A549 (cell line): ENCODE data around the gene LGALS7. TPM values are rescaled to one million over a fixed set of nuclear protein-coding genes. Genes with fewer than 3 reads are reported as not detected.

Source experiments
- ATAC-seq, 2 experiments: fragments of 200-7000 bp in 1 of 2; fragments of >200 bp in 1 of 2; cut with Nextera tagmentation in 1 of 2; cut with Tn5 transposase in 1 of 2; 3 replicates each; pipeline versions ENCODE4 v1.8.0 to v1.9.1; 2018 to 2020; ENCODE audit warnings: mild to moderate bottlenecking in 1 of 2, moderate library complexity in 1 of 2
- CTCF ChIA-PET: fragments of 300-600 bp; sonication (Branson Sonifier 250); formaldehyde crosslinking; extraction: SDS; loops from one replicate; lab custom pipeline; 2021; ENCODE audit warnings: antibody characterized with exemption, inconsistent platforms; lab: Yijun Ruan, JAX
- POLR2A ChIA-PET: fragments of 350-600 bp; formaldehyde crosslinking; extraction: SDS; loops from one replicate; lab custom pipeline; 2021; ENCODE audit warnings: antibody characterized with exemption, inconsistent platforms; lab: Yijun Ruan, JAX
- DNase-seq, 2 experiments: peaks; one replicate each; pipeline versions ENCODE4 v3.0.0 to v3.0.0-alpha.2; 2011 to 2016; ENCODE audit warnings: low read depth in 1 of 2, low spot score in 1 of 2
- FAIRE-seq: peaks from 2 replicates; lab custom pipeline; 2011; peaks lifted over from hg19 to GRCh38; lab: Jason Lieb, UNC
- H3K27ac ChIP-seq, 2 experiments: fragments of >200 bp; sonication (Bioruptor Twin); formaldehyde crosslinking; 3 replicates each; pipeline ENCODE4 v1.5.1; 2016 to 2017
- H3K4me1 ChIP-seq: fragments of >200 bp; sonication (Bioruptor Twin); formaldehyde crosslinking; 3 replicates; pipeline ENCODE4 v1.6.1; 2016
- H3K4me2 ChIP-seq: fragments of >200 bp; sonication (Bioruptor Twin); formaldehyde crosslinking; 3 replicates; pipeline ENCODE4 v1.6.1; 2016
- H3K4me3 ChIP-seq: fragments of >200 bp; sonication (Bioruptor Twin); formaldehyde crosslinking; 3 replicates; pipeline ENCODE4 v1.5.1; 2016
- H3K9me3 ChIP-seq: fragments of >200 bp; sonication (Bioruptor Twin); formaldehyde crosslinking; 3 replicates; pipeline ENCODE4 v1.6.1; 2016
- EHMT2 ChIP-seq: fragments of 200-600 bp; sonication (generic); IDR thresholded peaks from 2 replicates; pipeline ENCODE4 v1.6.1; 2016; ENCODE audit warnings: antibody characterized with exemption, low read depth, mild to moderate bottlenecking, moderate library complexity
- EP300 ChIP-seq, 2 experiments: fragments of >200 bp; sonication (Bioruptor Twin); formaldehyde crosslinking; IDR thresholded peaks; 2 replicates in 1 of 2; 3 replicates in 1 of 2; pipeline ENCODE4 v1.6.1; 2016 to 2017
- HMGXB4 ChIP-seq: fragments of 250-450 bp; sonication (Bioruptor Pico); IDR thresholded peaks from 2 replicates; pipeline ENCODE4 v1.5.0; 2021; ENCODE audit warnings: mild to moderate bottlenecking, moderate library complexity, borderline replicate concordance
- HOXA7 ChIP-seq: fragments of 250-450 bp; sonication (Bioruptor Pico); IDR thresholded peaks from 2 replicates; pipeline ENCODE4 v1.5.0; 2020; ENCODE audit warnings: mild to moderate bottlenecking, moderate library complexity
- HOXB13 ChIP-seq: fragments of 250-450 bp; sonication (Bioruptor Pico); IDR thresholded peaks from 2 replicates; pipeline ENCODE4 v1.5.0; 2020; ENCODE audit warnings: low read depth, mild to moderate bottlenecking, moderate library complexity
- JUN ChIP-seq, 2 experiments: fragments of >200 bp; sonication (Bioruptor Twin); formaldehyde crosslinking; IDR thresholded peaks; 2 replicates in 1 of 2; 3 replicates in 1 of 2; pipeline ENCODE4 v1.6.1; 2016 to 2017
- MAFK ChIP-seq: fragments of 450-650 bp; IDR thresholded peaks from 2 replicates; pipeline ENCODE4 v1.6.1; 2014; ENCODE audit not compliant: partially characterized antibody
- RAD21 ChIP-seq, 2 experiments: fragments of >200 bp in 1 of 2; sonication (Bioruptor Twin) in 1 of 2; formaldehyde crosslinking in 1 of 2; IDR thresholded peaks in 1 of 2; conservative IDR thresholded peaks in 1 of 2; 2 replicates in 1 of 2; 3 replicates in 1 of 2; pipeline ENCODE4 v1.6.1; 2012 to 2018; ENCODE audit warnings: inconsistent platforms in 1 of 2
- RARB ChIP-seq: fragments of 250-450 bp; sonication (Bioruptor Pico); IDR thresholded peaks from 2 replicates; pipeline ENCODE4 v1.8.0; 2021; ENCODE audit warnings: mild to moderate bottlenecking, moderate library complexity
- RNF2 ChIP-seq: fragments of 200-600 bp; sonication (generic); IDR thresholded peaks from 2 replicates; pipeline ENCODE4 v1.6.1; 2016; ENCODE audit warnings: low read depth, mild to moderate bottlenecking, antibody characterized with exemption, moderate library complexity, borderline replicate concordance
- SMC3 ChIP-seq: fragments of >200 bp; sonication (Bioruptor Twin); formaldehyde crosslinking; IDR thresholded peaks from 3 replicates; pipeline ENCODE4 v1.6.1; 2018; ENCODE audit warnings: inconsistent platforms
- USF2 ChIP-seq: fragments of 450-650 bp; IDR thresholded peaks from 2 replicates; pipeline ENCODE4 v1.6.1; 2014; ENCODE audit warnings: antibody characterized with exemption
- WGBS: methylation state at CpG from one replicate; pipeline ENCODE4 v1.1.6; 2017; ENCODE audit errors: missing lambda C conversion rate; 5-methylcytosine and 5-hydroxymethylcytosine counted together
- polyA plus RNA-seq, 4 experiments: library from polyadenylated mRNA; depleted of rRNA in 3 of 4; stranded (reverse); fragments of >200 nt; fragmentation: RNase III in 1 of 4; extraction: RNeasy Plus Mini Kit Qiagen cat#74134 plus additional on column Dnase treatment in 1 of 4; gene quantifications; 2 replicates in 3 of 4; 3 replicates in 1 of 4; pipeline ENCODE4 v1.2.3, GENCODE V29; 2011 to 2017
- TF ChIP-seq, protein P1 (sequence below): fragments of 200-600 bp; sonication (generic); IDR thresholded peaks from 2 replicates; pipeline ENCODE4 v1.6.1; 2016; ENCODE audit warnings: antibody characterized with exemption, mild to moderate bottlenecking, moderate library complexity
- TF ChIP-seq, protein P2 (sequence below): IDR thresholded peaks from 2 replicates; pipeline ENCODE4 v1.6.1; 2012
- TF ChIP-seq, protein P3 (sequence below): fragments of >200 bp; sonication (Bioruptor Twin); formaldehyde crosslinking; IDR thresholded peaks from 3 replicates; pipeline ENCODE4 v1.6.1; 2016
- TF ChIP-seq, protein P4 (sequence below): fragments of 150-350 bp; IDR thresholded peaks from 2 replicates; pipeline ENCODE4 v1.6.1; 2014; ENCODE audit warnings: low read depth, mild to moderate bottlenecking, low read length

The LGALS7 gene
- polyA plus RNA-seq, 2 of the 4 experiments (the other 2 are of a cell fraction): not detected

- TF ChIP-seq, protein P1, sequence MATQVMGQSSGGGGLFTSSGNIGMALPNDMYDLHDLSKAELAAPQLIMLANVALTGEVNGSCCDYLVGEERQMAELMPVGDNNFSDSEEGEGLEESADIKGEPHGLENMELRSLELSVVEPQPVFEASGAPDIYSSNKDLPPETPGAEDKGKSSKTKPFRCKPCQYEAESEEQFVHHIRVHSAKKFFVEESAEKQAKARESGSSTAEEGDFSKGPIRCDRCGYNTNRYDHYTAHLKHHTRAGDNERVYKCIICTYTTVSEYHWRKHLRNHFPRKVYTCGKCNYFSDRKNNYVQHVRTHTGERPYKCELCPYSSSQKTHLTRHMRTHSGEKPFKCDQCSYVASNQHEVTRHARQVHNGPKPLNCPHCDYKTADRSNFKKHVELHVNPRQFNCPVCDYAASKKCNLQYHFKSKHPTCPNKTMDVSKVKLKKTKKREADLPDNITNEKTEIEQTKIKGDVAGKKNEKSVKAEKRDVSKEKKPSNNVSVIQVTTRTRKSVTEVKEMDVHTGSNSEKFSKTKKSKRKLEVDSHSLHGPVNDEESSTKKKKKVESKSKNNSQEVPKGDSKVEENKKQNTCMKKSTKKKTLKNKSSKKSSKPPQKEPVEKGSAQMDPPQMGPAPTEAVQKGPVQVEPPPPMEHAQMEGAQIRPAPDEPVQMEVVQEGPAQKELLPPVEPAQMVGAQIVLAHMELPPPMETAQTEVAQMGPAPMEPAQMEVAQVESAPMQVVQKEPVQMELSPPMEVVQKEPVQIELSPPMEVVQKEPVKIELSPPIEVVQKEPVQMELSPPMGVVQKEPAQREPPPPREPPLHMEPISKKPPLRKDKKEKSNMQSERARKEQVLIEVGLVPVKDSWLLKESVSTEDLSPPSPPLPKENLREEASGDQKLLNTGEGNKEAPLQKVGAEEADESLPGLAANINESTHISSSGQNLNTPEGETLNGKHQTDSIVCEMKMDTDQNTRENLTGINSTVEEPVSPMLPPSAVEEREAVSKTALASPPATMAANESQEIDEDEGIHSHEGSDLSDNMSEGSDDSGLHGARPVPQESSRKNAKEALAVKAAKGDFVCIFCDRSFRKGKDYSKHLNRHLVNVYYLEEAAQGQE: no peak
- TF ChIP-seq HMGXB4 (CRISPR knock-in tag) (no peak), HOXA7 (CRISPR knock-in tag) (no peak; the same call in 1 of the 2 replicates), RAD21 (conservative IDR thresholded peaks at IDR 0.05 in 1 of 2, IDR thresholded peaks at IDR 0.05 in 1 of 2) (0 out of 5 replicates have a peak, but pooled peaks of 1 of the 2 experiments have one; percentile 6), MAFK (no peak), HOXB13 (no peak), JUN (IDR thresholded peaks at IDR 0.05) (peak in 1 of 2 experiments; percentile 18; a peak in 2 of 5 replicates), EP300 (IDR thresholded peaks at IDR 0.05) (no peak), RNF2 (no peak), RARB (CRISPR knock-in tag) (no peak), EHMT2 (no peak)
- TF ChIP-seq, protein P2, sequence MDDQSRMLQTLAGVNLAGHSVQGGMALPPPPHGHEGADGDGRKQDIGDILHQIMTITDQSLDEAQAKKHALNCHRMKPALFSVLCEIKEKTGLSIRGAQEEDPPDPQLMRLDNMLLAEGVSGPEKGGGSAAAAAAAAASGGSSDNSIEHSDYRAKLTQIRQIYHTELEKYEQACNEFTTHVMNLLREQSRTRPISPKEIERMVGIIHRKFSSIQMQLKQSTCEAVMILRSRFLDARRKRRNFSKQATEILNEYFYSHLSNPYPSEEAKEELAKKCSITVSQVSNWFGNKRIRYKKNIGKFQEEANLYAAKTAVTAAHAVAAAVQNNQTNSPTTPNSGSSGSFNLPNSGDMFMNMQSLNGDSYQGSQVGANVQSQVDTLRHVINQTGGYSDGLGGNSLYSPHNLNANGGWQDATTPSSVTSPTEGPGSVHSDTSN: peak; percentile 57
- TF ChIP-seq, protein P3, sequence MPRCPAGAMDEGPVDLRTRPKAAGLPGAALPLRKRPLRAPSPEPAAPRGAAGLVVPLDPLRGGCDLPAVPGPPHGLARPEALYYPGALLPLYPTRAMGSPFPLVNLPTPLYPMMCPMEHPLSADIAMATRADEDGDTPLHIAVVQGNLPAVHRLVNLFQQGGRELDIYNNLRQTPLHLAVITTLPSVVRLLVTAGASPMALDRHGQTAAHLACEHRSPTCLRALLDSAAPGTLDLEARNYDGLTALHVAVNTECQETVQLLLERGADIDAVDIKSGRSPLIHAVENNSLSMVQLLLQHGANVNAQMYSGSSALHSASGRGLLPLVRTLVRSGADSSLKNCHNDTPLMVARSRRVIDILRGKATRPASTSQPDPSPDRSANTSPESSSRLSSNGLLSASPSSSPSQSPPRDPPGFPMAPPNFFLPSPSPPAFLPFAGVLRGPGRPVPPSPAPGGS: no peak; the same call in 2 of the 3 replicates
- TF ChIP-seq, protein P4, sequence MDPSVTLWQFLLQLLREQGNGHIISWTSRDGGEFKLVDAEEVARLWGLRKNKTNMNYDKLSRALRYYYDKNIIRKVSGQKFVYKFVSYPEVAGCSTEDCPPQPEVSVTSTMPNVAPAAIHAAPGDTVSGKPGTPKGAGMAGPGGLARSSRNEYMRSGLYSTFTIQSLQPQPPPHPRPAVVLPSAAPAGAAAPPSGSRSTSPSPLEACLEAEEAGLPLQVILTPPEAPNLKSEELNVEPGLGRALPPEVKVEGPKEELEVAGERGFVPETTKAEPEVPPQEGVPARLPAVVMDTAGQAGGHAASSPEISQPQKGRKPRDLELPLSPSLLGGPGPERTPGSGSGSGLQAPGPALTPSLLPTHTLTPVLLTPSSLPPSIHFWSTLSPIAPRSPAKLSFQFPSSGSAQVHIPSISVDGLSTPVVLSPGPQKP: no peak
- TF ChIP-seq, all 56 proteins: peak for 6
These were observed 39.7 kb downstream of the LGALS7 start (continued) for GRCh38 chr19:38733493-38734175.

GRCh38 chr19:38733241-38733492, 40.1 kb downstream of the LGALS7 start:
- FAIRE-seq (no peak), DNase-seq (no peak), ATAC-seq (no peak)
- CTCF ChIA-PET: interaction anchor here (0.7 to 38.0 kb wide), 16 partner anchors 11 to 330 kb away, joined by 3 to 764 read pairs (median 4); partner anchors contain the start of genes ACTN4, FAM98C, MRPS12 and SARS2
- Histone ChIP-seq H3K9me3 (no peaks in the 10 kb centered on the region), H3K4me1 (peaks cover 82% of the 10 kb centered on the region), H3K4me2 (peak overlapping the region; percentile 77; the same call in 1 of the 3 replicates), H3K27ac (peak overlapping the region; percentile 71 to 84), H3K4me3 (no peak overlapping the region)
- TF ChIP-seq SMC3 (0 out of 3 replicates have a peak, but pooled peaks have one; percentile 3), USF2 (no peak)
- TF ChIP-seq, protein P2: peak; percentile 15; the same call in 1 of the 2 replicates
- 89% methylated on average over 1 of the region's 1 CpG for WGBS
- POLR2A ChIA-PET: interaction anchor here (0.8 to 3.2 kb wide), 2 partner anchors 74 to 198 kb away, joined by 3 to 14 read pairs; partner anchors contain the start of genes MRPS12 and SARS2
